Measurements from ENCODE around the gene CYP21A2.
"Not testable (repeated sequence)": the region's sequence is repeated elsewhere in the genome, so short reads cannot be mapped to it uniquely, and the experiment has no call there.

Gene CYP21A2

GRCh38 chr6:32056254-32056653 is 18.0 kb downstream of the CYP21A2 start:
- peaks cover 1% of the 10 kb centered on the region for H3K27me3 ChIP-seq (replicated peaks; ENCODE audit: control insufficient read depth, insufficient read depth, low read length)
- TF ChIP-seq CTCF (IDR thresholded peaks at IDR 0.05; ENCODE audit: insufficient read depth, low read length, poor library complexity, severe bottlenecking) = no peak
- H3K36me3 ChIP-seq (ENCODE audit: control insufficient read depth, insufficient read depth, low read length) = no peaks in the 10 kb centered on the region
- DNase-seq (ENCODE audit: extremely low read depth, insufficient read length) = no peak
- no peak overlapping the region for H3K4me3 ChIP-seq (replicated peaks; ENCODE audit: low read depth, low read length)

GRCh38 chr6:32057966-32058365 is 19.8 kb downstream of the CYP21A2 start:
- Histone ChIP-seq H3K36me3 (ENCODE audit: control insufficient read depth, insufficient read depth, low read length) (no peaks in the 10 kb centered on the region), H3K27me3 (replicated peaks; ENCODE audit: control insufficient read depth, insufficient read depth, low read length) (peaks cover 1% of the 10 kb centered on the region), H3K4me3 (replicated peaks; ENCODE audit: low read depth, low read length) (no peak overlapping the region)
- no peak for TF ChIP-seq CTCF (IDR thresholded peaks at IDR 0.05; ENCODE audit: insufficient read depth, low read length, poor library complexity, severe bottlenecking)
- no peak for DNase-seq (ENCODE audit: extremely low read depth, insufficient read length)

GRCh38 chr6:32058511-32058963 is 20.3 kb downstream of the CYP21A2 start:
- Histone ChIP-seq H3K36me3 (ENCODE audit: control insufficient read depth, insufficient read depth, low read length) (no peaks in the 10 kb centered on the region), H3K27me3 (replicated peaks; ENCODE audit: control insufficient read depth, insufficient read depth, low read length) (no peaks in the 10 kb centered on the region; the same call in none of the 2 replicates), H3K4me3 (replicated peaks; ENCODE audit: low read depth, low read length) (no peak overlapping the region)
- no peak for DNase-seq (ENCODE audit: extremely low read depth, insufficient read length)
- no peak for TF ChIP-seq CTCF (IDR thresholded peaks at IDR 0.05; ENCODE audit: insufficient read depth, low read length, poor library complexity, severe bottlenecking)

- no peak overlapping the region for H3K4me3 ChIP-seq (replicated peaks; ENCODE audit: low read depth, low read length)
- H3K36me3 ChIP-seq (ENCODE audit: control insufficient read depth, insufficient read depth, low read length) = no peaks in the 10 kb centered on the region
- H3K27me3 ChIP-seq (replicated peaks; ENCODE audit: control insufficient read depth, insufficient read depth, low read length) = no peaks in the 10 kb centered on the region; the same call in 1 of the 2 replicates
- no peak for TF ChIP-seq CTCF (IDR thresholded peaks at IDR 0.05; ENCODE audit: insufficient read depth, low read length, poor library complexity, severe bottlenecking)
- DNase-seq (ENCODE audit: extremely low read depth, insufficient read length) = no peak
Observed at GRCh38 chr6:32060966-32061655, 22.9 kb downstream of the CYP21A2 start.

- Histone ChIP-seq H3K27me3 (replicated peaks; ENCODE audit: control insufficient read depth, insufficient read depth, low read length) (no peaks in the 10 kb centered on the region; the same call in 1 of the 2 replicates), H3K36me3 (ENCODE audit: control insufficient read depth, insufficient read depth, low read length) (no peaks in the 10 kb centered on the region), H3K4me3 (replicated peaks; ENCODE audit: low read depth, low read length) (no peak overlapping the region)
- DNase-seq (ENCODE audit: extremely low read depth, insufficient read length) = no peak
- no peak for TF ChIP-seq CTCF (IDR thresholded peaks at IDR 0.05; ENCODE audit: insufficient read depth, low read length, poor library complexity, severe bottlenecking)
Observed at GRCh38 chr6:32064706-32065105, 26.5 kb downstream of the CYP21A2 start.

GRCh38 chr6:32067521-32067920 is 29.3 kb downstream of the CYP21A2 start:
- not testable (repeated sequence) for H3K4me3 ChIP-seq (replicated peaks; ENCODE audit: low read depth, low read length); H3K36me3 ChIP-seq (ENCODE audit: control insufficient read depth, insufficient read depth, low read length); H3K27me3 ChIP-seq (replicated peaks; ENCODE audit: control insufficient read depth, insufficient read depth, low read length); DNase-seq (ENCODE audit: extremely low read depth, insufficient read length)

GRCh38 chr6:32068315-32068714 is 30.1 kb downstream of the CYP21A2 start:
- not testable (repeated sequence) for DNase-seq (ENCODE audit: extremely low read depth, insufficient read length); H3K4me3 ChIP-seq (replicated peaks; ENCODE audit: low read depth, low read length); H3K36me3 ChIP-seq (ENCODE audit: control insufficient read depth, insufficient read depth, low read length); H3K27me3 ChIP-seq (replicated peaks; ENCODE audit: control insufficient read depth, insufficient read depth, low read length)
